Neutrophil (primary cell): Measurements from ENCODE around the gene BRINP3.

ENCODE experiments used
- H3K27ac ChIP-seq: fragments of 200-600 bp; sonication (generic); 2 replicates; pipeline ENCODE4 v1.5.1; 2016; ENCODE audit warnings: mild to moderate bottlenecking, moderate library complexity
- H3K27me3 ChIP-seq: fragments of 200-600 bp; sonication (generic); 2 replicates; pipeline ENCODE4 v1.6.0; 2016; ENCODE audit warnings: mild to moderate bottlenecking
- H3K36me3 ChIP-seq: fragments of 200-600 bp; sonication (generic); 2 replicates; pipeline ENCODE4 v1.5.1; 2017
- H3K4me1 ChIP-seq, 2 experiments: fragments of 200-600 bp in 1 of 2; sonication (generic) in 1 of 2; 1 replicate in 1 of 2; 2 replicates in 1 of 2; pipeline versions ENCODE4 v1.5.1 to v1.6.1; 2013 to 2016; ENCODE audit warnings: low read depth in 1 of 2, low read length in 1 of 2, mild to moderate bottlenecking in 1 of 2, moderate library complexity in 1 of 2; ENCODE audit not compliant: control insufficient read depth in 1 of 2, insufficient read depth in 1 of 2
- H3K4me3 ChIP-seq, 2 experiments: fragments of 200-600 bp in 1 of 2; sonication (generic) in 1 of 2; 1 replicate in 1 of 2; 2 replicates in 1 of 2; pipeline ENCODE4 v1.5.1; 2013 to 2016; ENCODE audit warnings: low read depth in 1 of 2, low read length in 1 of 2, mild to moderate bottlenecking in 1 of 2, moderate library complexity in 1 of 2
- H3K9me3 ChIP-seq: fragments of 200-600 bp; sonication (generic); 2 replicates; pipeline ENCODE4 v1.5.1; 2016
- TF ChIP-seq, protein P1 (sequence below): fragments of 200-600 bp; sonication (generic); IDR thresholded peaks from 2 replicates; pipeline ENCODE4 v1.5.1; 2016; ENCODE audit warnings: antibody characterized with exemption

The BRINP3 gene

DNA sequence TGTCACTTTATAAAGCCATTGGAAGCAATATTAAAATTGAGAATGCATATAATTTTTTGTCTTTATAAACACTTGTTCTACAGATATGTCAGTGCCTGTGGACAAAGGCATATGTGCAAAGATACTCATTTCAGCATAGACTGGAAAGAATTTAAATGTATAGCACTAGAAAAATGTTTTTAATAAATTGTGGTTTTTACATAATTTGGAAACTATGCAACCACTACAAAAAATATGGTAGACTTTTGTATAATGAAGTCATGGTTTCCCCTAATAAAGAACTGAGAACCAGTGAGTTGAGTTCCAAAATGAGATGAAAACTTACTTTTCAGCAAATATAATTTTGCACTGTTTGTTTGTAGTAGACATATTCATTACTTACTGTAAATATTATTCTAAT lies 48.5 kb downstream of the BRINP3 start:
- Histone ChIP-seq H3K4me1 (no peaks in the 10 kb centered on the region), H3K27ac (no peak overlapping the region), H3K27me3 (no peaks in the 10 kb centered on the region), H3K4me3 (no peak overlapping the region), H3K36me3 (no peaks in the 10 kb centered on the region), H3K9me3 (no peaks in the 10 kb centered on the region)
- TF ChIP-seq, protein P1, sequence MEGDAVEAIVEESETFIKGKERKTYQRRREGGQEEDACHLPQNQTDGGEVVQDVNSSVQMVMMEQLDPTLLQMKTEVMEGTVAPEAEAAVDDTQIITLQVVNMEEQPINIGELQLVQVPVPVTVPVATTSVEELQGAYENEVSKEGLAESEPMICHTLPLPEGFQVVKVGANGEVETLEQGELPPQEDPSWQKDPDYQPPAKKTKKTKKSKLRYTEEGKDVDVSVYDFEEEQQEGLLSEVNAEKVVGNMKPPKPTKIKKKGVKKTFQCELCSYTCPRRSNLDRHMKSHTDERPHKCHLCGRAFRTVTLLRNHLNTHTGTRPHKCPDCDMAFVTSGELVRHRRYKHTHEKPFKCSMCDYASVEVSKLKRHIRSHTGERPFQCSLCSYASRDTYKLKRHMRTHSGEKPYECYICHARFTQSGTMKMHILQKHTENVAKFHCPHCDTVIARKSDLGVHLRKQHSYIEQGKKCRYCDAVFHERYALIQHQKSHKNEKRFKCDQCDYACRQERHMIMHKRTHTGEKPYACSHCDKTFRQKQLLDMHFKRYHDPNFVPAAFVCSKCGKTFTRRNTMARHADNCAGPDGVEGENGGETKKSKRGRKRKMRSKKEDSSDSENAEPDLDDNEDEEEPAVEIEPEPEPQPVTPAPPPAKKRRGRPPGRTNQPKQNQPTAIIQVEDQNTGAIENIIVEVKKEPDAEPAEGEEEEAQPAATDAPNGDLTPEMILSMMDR = no peak

DNA sequence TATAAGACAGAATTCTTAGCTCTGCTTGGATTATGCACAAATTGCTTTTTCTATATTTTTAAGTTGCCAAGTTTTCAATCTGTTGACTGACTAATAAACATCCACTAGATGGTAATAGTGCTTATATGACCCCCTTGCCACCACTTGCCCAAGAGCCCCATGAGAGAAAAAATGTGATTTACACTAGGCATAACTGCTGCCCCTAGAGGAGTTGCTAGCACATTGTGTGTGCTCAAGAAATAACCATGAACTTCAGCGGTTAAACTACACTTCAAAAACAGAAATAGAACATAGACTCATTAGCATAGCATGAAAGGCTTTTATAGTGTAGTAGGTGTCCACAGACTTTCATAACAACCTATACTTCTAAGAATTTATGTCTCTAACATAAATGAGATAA lies 61.4 kb downstream of the BRINP3 start:
- Histone ChIP-seq H3K4me3 (no peak overlapping the region), H3K27me3 (no peaks in the 10 kb centered on the region), H3K36me3 (no peaks in the 10 kb centered on the region), H3K27ac (no peak overlapping the region), H3K9me3 (no peaks in the 10 kb centered on the region), H3K4me1 (no peaks in the 10 kb centered on the region)
- TF ChIP-seq, protein P1 = no peak

DNA sequence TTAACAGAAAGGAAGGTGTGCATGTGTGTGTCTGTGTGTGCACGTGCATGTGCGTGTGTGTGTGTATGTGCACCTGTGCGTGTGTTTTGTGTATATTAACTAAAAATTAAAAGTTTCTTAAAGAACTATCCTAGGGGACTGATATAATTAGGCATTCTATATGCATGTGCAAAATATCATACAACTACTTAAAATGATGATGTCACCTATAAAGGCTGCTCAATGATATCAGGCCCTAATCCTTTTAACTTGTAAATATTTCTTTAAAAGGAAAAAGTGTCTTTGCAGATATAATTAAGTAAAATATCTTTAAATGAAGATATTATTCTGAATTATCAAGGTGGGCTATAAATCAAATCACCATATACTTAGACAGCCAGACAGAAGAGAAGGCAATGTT lies 64.5 kb downstream of the BRINP3 start:
- Histone ChIP-seq H3K27me3 (no peaks in the 10 kb centered on the region), H3K27ac (no peak overlapping the region), H3K4me1 (no peaks in the 10 kb centered on the region), H3K36me3 (no peaks in the 10 kb centered on the region), H3K9me3 (no peaks in the 10 kb centered on the region), H3K4me3 (no peak overlapping the region)
- TF ChIP-seq, protein P1 = no peak

DNA sequence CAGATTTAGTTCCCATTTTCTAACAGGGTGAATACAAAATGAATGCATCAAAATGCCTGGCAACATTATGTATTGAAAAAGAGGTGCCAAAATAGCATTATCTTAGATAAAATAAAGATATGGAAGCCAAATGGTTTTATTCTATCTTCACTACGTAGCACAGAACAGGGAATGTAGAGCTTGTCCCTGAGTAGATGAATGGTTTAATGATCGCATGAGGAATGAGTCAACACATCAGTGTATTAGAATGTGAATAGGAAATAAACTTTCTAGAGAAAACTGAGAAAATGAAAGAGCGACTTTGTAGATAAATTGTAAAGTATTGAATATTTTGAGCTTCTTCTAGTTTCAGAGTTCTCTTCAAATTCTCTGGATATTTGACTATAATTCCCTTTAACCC lies 74.3 kb downstream of the BRINP3 start:
- no peaks in the 10 kb centered on the region for H3K9me3 ChIP-seq
- no peak overlapping the region for H3K4me3 ChIP-seq
- no peak overlapping the region for H3K27ac ChIP-seq
- H3K4me1 ChIP-seq = no peaks in the 10 kb centered on the region
- H3K27me3 ChIP-seq = no peaks in the 10 kb centered on the region
- H3K36me3 ChIP-seq = no peaks in the 10 kb centered on the region
- TF ChIP-seq, protein P1 = no peak

DNA sequence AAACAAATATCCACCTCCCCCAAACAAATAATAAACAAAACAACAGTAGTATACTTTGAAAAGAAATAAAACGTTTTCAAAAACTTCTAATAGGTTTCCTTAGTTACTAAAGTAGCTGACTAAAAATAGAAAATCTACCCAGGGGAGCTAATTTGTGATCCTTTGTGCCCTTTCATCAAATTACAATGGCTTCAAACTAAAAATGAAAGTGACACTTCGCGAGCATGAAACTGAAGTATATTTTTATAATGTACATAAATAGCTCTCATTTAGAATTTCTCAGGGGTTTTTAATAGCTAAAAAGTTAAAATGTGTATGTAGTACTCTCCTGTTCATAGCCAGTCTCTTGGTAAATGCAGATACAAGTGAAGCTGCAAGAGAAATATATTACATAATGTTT lies 78.4 kb downstream of the BRINP3 start:
- TF ChIP-seq, protein P1 = no peak
- no peaks in the 10 kb centered on the region for H3K27me3 ChIP-seq
- no peaks in the 10 kb centered on the region for H3K9me3 ChIP-seq
- H3K36me3 ChIP-seq = no peaks in the 10 kb centered on the region
- H3K4me3 ChIP-seq = no peak overlapping the region
- no peak overlapping the region for H3K27ac ChIP-seq
- H3K4me1 ChIP-seq = no peaks in the 10 kb centered on the region

DNA sequence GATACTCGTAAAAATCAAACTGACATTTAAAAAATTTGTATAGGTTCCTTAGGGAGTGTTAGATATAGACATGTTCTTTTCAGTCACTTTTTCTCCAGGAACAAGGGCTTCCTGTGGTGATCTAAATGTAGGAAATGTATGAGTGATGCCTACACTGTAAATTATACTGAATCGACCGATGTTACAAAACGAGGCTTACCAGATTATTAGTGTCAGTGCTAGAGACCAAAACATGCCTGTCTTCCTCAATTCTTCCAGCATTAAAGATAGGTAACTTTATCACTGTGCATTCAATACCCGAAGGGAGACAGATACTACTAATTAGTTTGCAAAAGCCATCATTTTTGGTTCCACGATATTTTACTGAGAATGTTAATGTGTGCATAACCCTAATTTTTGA lies 86.1 kb downstream of the BRINP3 start:
- H3K27me3 ChIP-seq = no peaks in the 10 kb centered on the region
- no peak overlapping the region for H3K4me3 ChIP-seq
- H3K36me3 ChIP-seq = no peaks in the 10 kb centered on the region
- no peak overlapping the region for H3K27ac ChIP-seq
- TF ChIP-seq, protein P1 = no peak
- H3K4me1 ChIP-seq = no peaks in the 10 kb centered on the region
- no peaks in the 10 kb centered on the region for H3K9me3 ChIP-seq
